Measurements from ENCODE around the gene STIM2.
"Not testable (repeated sequence)": the region's sequence is repeated elsewhere in the genome, so short reads cannot be mapped to it uniquely, and the experiment has no call there.

Gene STIM2

GRCh38 chr4:26860157-26860921 is at the start of gene STIM2:
TSS of gene STIM2 (plus strand) at chr4:26860841.
- peak; percentile 98 for DNase-seq (ENCODE audit: low spot score)

- DNase-seq (ENCODE audit: low spot score), result not testable (repeated sequence)
These were observed 49.1 kb upstream of the STIM2 start for GRCh38 chr4:26811571-26811970.

- DNase-seq (ENCODE audit: low spot score), result no peak
These were observed 48.5 kb upstream of the STIM2 start for GRCh38 chr4:26812049-26812714.

GRCh38 chr4:26813698-26814097 is 46.9 kb upstream of the STIM2 start:
- no peak for DNase-seq (ENCODE audit: low spot score)

GRCh38 chr4:26815199-26815598 is 45.4 kb upstream of the STIM2 start:
- no peak for DNase-seq (ENCODE audit: low spot score)

GRCh38 chr4:26815706-26816105 is 44.9 kb upstream of the STIM2 start:
- DNase-seq (ENCODE audit: low spot score), result no peak

GRCh38 chr4:26819026-26819425 is 41.6 kb upstream of the STIM2 start:
- no peak for DNase-seq (ENCODE audit: low spot score)

GRCh38 chr4:26819478-26820095 is 41.1 kb upstream of the STIM2 start:
- DNase-seq (ENCODE audit: low spot score), result no peak

GRCh38 chr4:26820346-26820745 is 40.3 kb upstream of the STIM2 start:
- no peak for DNase-seq (ENCODE audit: low spot score)

- DNase-seq (ENCODE audit: low spot score), result no peak
These were observed 39.6 kb upstream of the STIM2 start for GRCh38 chr4:26821031-26821430.

- DNase-seq (ENCODE audit: low spot score), result no peak
These were observed 38.8 kb upstream of the STIM2 start for GRCh38 chr4:26821677-26822503.

- DNase-seq (ENCODE audit: low spot score), result no peak
These were observed 38.1 kb upstream of the STIM2 start for GRCh38 chr4:26822546-26822945.

GRCh38 chr4:26822974-26823373 is 37.7 kb upstream of the STIM2 start:
- not testable (repeated sequence) for DNase-seq (ENCODE audit: low spot score)

GRCh38 chr4:26823583-26823982 is 37.1 kb upstream of the STIM2 start:
- DNase-seq (ENCODE audit: low spot score), result no peak

GRCh38 chr4:26824667-26825066 is 36.0 kb upstream of the STIM2 start:
- DNase-seq (ENCODE audit: low spot score), result no peak

GRCh38 chr4:26826721-26827120 is 33.9 kb upstream of the STIM2 start:
- no peak for DNase-seq (ENCODE audit: low spot score)

- DNase-seq (ENCODE audit: low spot score), result not testable (repeated sequence)
These were observed 33.3 kb upstream of the STIM2 start for GRCh38 chr4:26827336-26827735.

GRCh38 chr4:26827798-26828197 is 32.8 kb upstream of the STIM2 start:
- no peak for DNase-seq (ENCODE audit: low spot score)

- no peak for DNase-seq (ENCODE audit: low spot score)
These were observed 31.6 kb upstream of the STIM2 start for GRCh38 chr4:26829018-26829417.

- no peak for DNase-seq (ENCODE audit: low spot score)
These were observed 30.6 kb upstream of the STIM2 start for GRCh38 chr4:26830033-26830432.

GRCh38 chr4:26830701-26831100 is 29.9 kb upstream of the STIM2 start:
- DNase-seq (ENCODE audit: low spot score), result no peak

- no peak for DNase-seq (ENCODE audit: low spot score)
These were observed 24.1 kb upstream of the STIM2 start for GRCh38 chr4:26836539-26836938.

Measured in globus pallidus (tissue), 1 donor.